ENCODE measurements around the gene TMEM205.

TMEM205 gene

DNA sequence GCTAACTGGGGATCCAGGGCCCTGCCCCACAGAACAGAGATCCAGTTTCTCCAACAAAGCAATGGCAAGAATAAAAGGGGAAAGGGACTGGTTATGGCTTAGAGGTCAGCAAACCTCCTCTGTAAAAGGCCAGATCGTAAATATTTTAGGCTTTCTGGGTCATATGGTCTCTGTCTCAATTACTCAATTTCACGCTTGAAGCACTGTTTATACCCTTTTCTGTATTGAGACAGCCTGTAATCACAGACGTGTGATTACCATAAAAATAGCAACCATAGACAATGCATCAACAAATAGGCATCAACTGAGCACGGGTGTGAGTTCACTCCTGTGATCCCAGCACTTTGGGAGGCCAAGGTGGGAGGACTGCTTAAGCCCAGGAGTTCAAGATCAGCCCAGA lies 15.9 kb downstream of the TMEM205 start:
- H3K36me3 ChIP-seq (replicated peaks): no peaks in the 10 kb centered on the region
- no peak overlapping the region for H3K27ac ChIP-seq
- TF ChIP-seq, protein P1, sequence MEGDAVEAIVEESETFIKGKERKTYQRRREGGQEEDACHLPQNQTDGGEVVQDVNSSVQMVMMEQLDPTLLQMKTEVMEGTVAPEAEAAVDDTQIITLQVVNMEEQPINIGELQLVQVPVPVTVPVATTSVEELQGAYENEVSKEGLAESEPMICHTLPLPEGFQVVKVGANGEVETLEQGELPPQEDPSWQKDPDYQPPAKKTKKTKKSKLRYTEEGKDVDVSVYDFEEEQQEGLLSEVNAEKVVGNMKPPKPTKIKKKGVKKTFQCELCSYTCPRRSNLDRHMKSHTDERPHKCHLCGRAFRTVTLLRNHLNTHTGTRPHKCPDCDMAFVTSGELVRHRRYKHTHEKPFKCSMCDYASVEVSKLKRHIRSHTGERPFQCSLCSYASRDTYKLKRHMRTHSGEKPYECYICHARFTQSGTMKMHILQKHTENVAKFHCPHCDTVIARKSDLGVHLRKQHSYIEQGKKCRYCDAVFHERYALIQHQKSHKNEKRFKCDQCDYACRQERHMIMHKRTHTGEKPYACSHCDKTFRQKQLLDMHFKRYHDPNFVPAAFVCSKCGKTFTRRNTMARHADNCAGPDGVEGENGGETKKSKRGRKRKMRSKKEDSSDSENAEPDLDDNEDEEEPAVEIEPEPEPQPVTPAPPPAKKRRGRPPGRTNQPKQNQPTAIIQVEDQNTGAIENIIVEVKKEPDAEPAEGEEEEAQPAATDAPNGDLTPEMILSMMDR (IDR thresholded peaks at IDR 0.05; ENCODE audit: low read depth, low read length, missing control alignments): no peak
- in situ Hi-C loops (cut with HindIII; ENCODE audit: low pct_ligation_motif_present, low sequenced_read_pairs): no loop called here
- no peak overlapping the region for H3K4me3 ChIP-seq (ENCODE audit: low read depth, low read length)
- no peak for DNase-seq
- no peaks in the 10 kb centered on the region for H3K27me3 ChIP-seq (replicated peaks)

GRCh38 chr19:11325544-11325943 lies 20.5 kb downstream of the TMEM205 start:
- TF ChIP-seq, protein P1 (IDR thresholded peaks at IDR 0.05; ENCODE audit: low read depth, low read length, missing control alignments): no peak
- DNase-seq: no peak
- H3K27me3 ChIP-seq (replicated peaks): no peaks in the 10 kb centered on the region
- no peak overlapping the region for H3K4me3 ChIP-seq (ENCODE audit: low read depth, low read length)
- no peaks in the 10 kb centered on the region for H3K36me3 ChIP-seq (replicated peaks)
- H3K27ac ChIP-seq: no peak overlapping the region
- in situ Hi-C loops (cut with HindIII; ENCODE audit: low pct_ligation_motif_present, low sequenced_read_pairs): no loop called here

DNA sequence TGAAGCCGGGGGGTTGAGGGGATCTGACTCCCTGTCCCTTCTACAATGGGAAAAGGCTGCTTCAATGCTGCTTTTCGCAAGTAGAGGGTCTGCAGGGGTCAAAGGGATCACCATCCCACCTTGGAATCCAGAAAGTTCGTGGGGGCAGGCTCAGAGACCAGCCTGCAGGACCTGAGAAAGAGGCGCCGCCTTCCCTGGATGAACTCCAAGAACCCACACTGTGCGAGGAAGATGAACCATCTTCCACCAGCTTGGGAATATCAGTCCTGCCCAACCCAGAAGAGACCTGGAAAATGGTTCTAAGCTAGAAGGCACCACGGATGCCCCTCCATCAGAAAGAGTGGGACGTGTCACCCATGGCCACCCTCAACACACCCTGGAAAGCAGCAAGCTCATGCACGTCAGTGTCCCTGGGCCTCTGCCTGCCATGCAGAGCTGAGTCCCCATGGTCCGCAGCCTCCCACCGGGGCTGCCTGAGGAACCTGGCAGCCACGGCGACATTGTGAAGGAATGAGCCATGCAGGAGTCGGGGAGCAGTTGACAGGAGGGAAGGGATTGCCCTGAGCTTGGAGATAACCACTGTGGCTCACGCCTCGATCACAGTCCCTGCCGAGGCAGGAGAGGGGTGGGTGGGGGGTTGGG lies 21.2 kb downstream of the TMEM205 start:
- Histone ChIP-seq H3K27me3 (replicated peaks) (no peaks in the 10 kb centered on the region), H3K27ac (no peak overlapping the region), H3K36me3 (replicated peaks) (no peaks in the 10 kb centered on the region), H3K4me3 (ENCODE audit: low read depth, low read length) (no peak overlapping the region)
- in situ Hi-C loops (cut with HindIII; ENCODE audit: low pct_ligation_motif_present, low sequenced_read_pairs): no loop called here
- TF ChIP-seq, protein P1 (IDR thresholded peaks at IDR 0.05; ENCODE audit: low read depth, low read length, missing control alignments): no peak
- no peak for DNase-seq

DNA sequence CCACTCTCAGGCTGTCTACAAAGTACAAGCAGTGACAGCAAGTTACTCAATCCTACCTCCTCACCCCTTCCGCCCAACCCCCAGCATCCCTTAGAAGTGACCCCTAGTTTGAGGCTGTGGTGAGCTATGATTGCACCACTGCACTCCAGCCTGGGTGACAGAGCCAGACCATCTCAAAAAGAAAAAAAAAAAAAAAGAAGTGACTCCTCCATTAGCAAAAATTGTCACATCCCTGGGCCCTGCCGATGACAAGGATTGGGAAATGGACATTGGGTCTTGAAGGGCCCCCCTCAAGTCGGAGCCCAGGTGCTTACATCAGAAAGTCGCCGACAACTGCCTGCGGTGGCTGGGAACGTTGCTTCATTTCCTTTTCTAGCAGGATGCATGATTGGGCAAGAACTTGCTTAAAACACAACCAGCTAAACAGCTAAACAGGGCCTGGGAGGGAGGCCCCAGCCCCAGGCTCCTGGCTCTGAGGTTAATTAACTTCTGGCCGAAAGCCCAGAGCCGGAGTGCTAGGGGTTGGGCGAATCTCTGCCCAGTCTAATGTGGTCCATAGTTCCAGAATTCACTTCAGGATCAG lies 21.9 kb downstream of the TMEM205 start:
- TF ChIP-seq, protein P1 (IDR thresholded peaks at IDR 0.05; ENCODE audit: low read depth, low read length, missing control alignments): no peak
- DNase-seq: peak; percentile 65
- H3K4me3 ChIP-seq (ENCODE audit: low read depth, low read length): peak overlapping the region; percentile 9
- H3K27me3 ChIP-seq (replicated peaks): no peaks in the 10 kb centered on the region
- no peak overlapping the region for H3K27ac ChIP-seq
- in situ Hi-C loops (cut with HindIII; ENCODE audit: low pct_ligation_motif_present, low sequenced_read_pairs): no loop called here
- no peaks in the 10 kb centered on the region for H3K36me3 ChIP-seq (replicated peaks)

GRCh38 chr19:11323601-11324078 lies 22.4 kb downstream of the TMEM205 start:
- Histone ChIP-seq H3K27ac (no peak overlapping the region), H3K36me3 (replicated peaks) (no peaks in the 10 kb centered on the region), H3K27me3 (replicated peaks) (no peaks in the 10 kb centered on the region), H3K4me3 (ENCODE audit: low read depth, low read length) (no peak overlapping the region)
- TF ChIP-seq, protein P1 (IDR thresholded peaks at IDR 0.05; ENCODE audit: low read depth, low read length, missing control alignments): peak; percentile 5
- no peak for DNase-seq
- in situ Hi-C loops (cut with HindIII; ENCODE audit: low pct_ligation_motif_present, low sequenced_read_pairs): no loop called here

Measured in brain microvascular endothelial cell (primary cell).